Spleen (tissue), 7 donors: Measurements from ENCODE around the gene GSG1L.

Source experiments
- POLR2A ChIP-seq, 3 donors: fragments of 450-650 bp; IDR thresholded peaks; one replicate each; pipeline ENCODE4 v1.5.1; 2017; ENCODE audit warnings: antibody characterized with exemption in 3 of 3, mild to moderate bottlenecking in 1 of 3
- POLR2AphosphoS5 ChIP-seq, 3 donors: sonication (generic); formaldehyde crosslinking; IDR thresholded peaks; one replicate each; pipeline ENCODE4 v1.5.1; 2017; ENCODE audit warnings: antibody characterized with exemption in 3 of 3
- TF ChIP-seq, protein P1 (sequence below), 11 experiments: fragments of 200-600 bp in 7 of 11; fragments of 450-650 bp in 4 of 11; sonication (generic) in 4 of 11; IDR thresholded peaks in 8 of 11; conservative IDR thresholded peaks in 3 of 11; 1 replicate in 7 of 11; 2 replicates in 4 of 11; pipeline versions ENCODE4 v1.4.0 to v1.8.0; 2016 to 2021; ENCODE audit warnings: antibody characterized with exemption in 11 of 11, inconsistent platforms in 4 of 11, mild to moderate bottlenecking in 1 of 11
- donor health status: DM: no; HTN: no; CAD: no; lungs with moderate emphysema.
- donor health status: DM: no; HTN: no; CAD: no.
- donor health status: DM: no; HTN: no; CAD: no.

DNA sequence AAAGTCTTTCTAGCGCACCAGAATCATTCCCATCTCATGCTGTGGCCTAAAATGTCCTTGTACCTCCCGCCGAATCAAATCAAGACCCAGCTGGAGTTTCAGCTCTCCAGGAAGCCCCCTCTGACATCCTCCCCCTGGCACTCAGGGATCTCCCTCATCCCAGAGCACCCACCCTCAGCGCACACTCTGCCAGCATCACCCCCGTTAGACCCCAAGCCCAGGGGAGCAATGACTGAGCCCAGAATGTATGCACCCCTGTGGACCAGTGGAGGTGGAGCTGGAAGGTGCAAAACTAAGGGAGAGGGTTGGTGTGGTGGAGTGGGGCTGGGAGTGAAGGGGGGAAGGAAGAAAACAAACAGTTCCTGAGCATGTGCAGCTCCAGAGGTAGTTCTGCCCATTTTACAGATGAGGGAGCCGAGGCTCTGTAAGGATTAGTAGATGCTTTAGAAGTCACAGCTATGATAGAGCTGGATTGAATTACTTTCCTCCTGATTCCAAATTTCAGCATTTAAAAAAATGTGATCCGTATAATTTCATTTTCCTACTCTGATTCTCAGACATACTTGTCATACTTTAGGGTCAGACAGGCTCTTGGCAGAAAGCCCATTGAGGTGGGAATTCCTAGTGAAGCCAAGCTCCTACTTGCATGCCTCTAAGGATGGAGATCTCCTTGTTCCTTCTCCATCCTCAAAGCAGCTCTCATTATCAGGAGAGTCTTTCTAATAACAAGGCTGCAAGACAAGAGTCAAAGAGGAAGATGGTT, 270.8 kb downstream of the GSG1L start:
- TF ChIP-seq, protein P1, sequence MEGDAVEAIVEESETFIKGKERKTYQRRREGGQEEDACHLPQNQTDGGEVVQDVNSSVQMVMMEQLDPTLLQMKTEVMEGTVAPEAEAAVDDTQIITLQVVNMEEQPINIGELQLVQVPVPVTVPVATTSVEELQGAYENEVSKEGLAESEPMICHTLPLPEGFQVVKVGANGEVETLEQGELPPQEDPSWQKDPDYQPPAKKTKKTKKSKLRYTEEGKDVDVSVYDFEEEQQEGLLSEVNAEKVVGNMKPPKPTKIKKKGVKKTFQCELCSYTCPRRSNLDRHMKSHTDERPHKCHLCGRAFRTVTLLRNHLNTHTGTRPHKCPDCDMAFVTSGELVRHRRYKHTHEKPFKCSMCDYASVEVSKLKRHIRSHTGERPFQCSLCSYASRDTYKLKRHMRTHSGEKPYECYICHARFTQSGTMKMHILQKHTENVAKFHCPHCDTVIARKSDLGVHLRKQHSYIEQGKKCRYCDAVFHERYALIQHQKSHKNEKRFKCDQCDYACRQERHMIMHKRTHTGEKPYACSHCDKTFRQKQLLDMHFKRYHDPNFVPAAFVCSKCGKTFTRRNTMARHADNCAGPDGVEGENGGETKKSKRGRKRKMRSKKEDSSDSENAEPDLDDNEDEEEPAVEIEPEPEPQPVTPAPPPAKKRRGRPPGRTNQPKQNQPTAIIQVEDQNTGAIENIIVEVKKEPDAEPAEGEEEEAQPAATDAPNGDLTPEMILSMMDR (IDR thresholded peaks at IDR 0.05 in 8 of 11, conservative IDR thresholded peaks at IDR 0.05 in 3 of 11) = no peak
- TF ChIP-seq POLR2A (IDR thresholded peaks at IDR 0.05) (no peak), POLR2AphosphoS5 (IDR thresholded peaks at IDR 0.05) (no peak)
